Right cardiac atrium (tissue), 5 donors: ENCODE measurements around the gene ALG5. TPM values are rescaled to one million over a fixed set of nuclear protein-coding genes. Genes with fewer than 3 reads are reported as not detected.

Experiments used
- ATAC-seq, 2 donors: fragments of 200-7000 bp; cut with Tn5 transposase; one replicate each; pipeline versions ENCODE4 v1.8.0 to v1.9.1; 2020; ENCODE audit warnings: moderate library complexity in 2 of 2, mild to moderate bottlenecking in 1 of 2
- DNase-seq, 3 donors: peaks; one replicate each; pipeline ENCODE4 v3.0.0-alpha.2; 2020
- H3K27ac ChIP-seq: one replicate; pipeline ENCODE4 v1.5.1; 2013; ENCODE audit warnings: mild to moderate bottlenecking, low read length, control low read depth, moderate library complexity
- H3K27me3 ChIP-seq: one replicate; pipeline ENCODE4 v1.6.1; 2013; ENCODE audit not compliant: control insufficient read depth, insufficient read depth
- H3K4me1 ChIP-seq: one replicate; pipeline ENCODE4 v1.6.1; 2013; ENCODE audit warnings: low read length; ENCODE audit not compliant: control insufficient read depth, insufficient read depth
- H3K4me3 ChIP-seq: one replicate; pipeline ENCODE4 v1.5.1; 2013; ENCODE audit warnings: low read length, control low read depth
- H3K9me3 ChIP-seq: one replicate; pipeline ENCODE4 v1.6.1; 2013; ENCODE audit warnings: low read length; ENCODE audit not compliant: control insufficient read depth
- WGBS: extraction: QIAGEN DNeasy Blood & Tissue Kit; methylation state at CpG from one replicate; pipeline ENCODE4 v1.1.7; 2013; 5-methylcytosine and 5-hydroxymethylcytosine counted together
- intact Hi-C, 4 donors: fragments of 100-400 bp; cut with DNase I; formaldehyde crosslinking; loops; one replicate each; pipeline versions ENCODE4 v1.11.0 to v1.14.0; 2022 to 2023
- polyA plus RNA-seq: library from polyadenylated mRNA; stranded (reverse); fragments of 200-250 nt; gene quantifications from one replicate; pipeline ENCODE4 v1.2.3, GENCODE V29; 2013
- total RNA-seq, 4 donors: library from RNA; stranded (reverse); fragmentation: NEBNext Ultra II Directional; extraction: Animal tissue kit (Norgen Biotek cat#: 25700); gene quantifications; one replicate each; pipeline ENCODE4 v1.2.1, GENCODE V29; 2021
- donor health status: healthy with polysubstance abuse.
- donor health status: DM: no; HTN: yes; CAD: no.
- donor health status: DM: no; HTN: no; CAD: no.
- donor health status: DM: no; HTN: yes; CAD: no; lungs with severe emphysema.
- donor health status: DM: yes; HTN: yes; CAD: no.

Gene ALG5
- total and polyA plus RNA-seq, 5 donors, result 14.7 to 23.1 (median 16.4) TPM

GRCh38 chr13:36979361-36980050 lies 19.6 kb downstream of the ALG5 start:
- Histone ChIP-seq H3K9me3 (no peaks in the 10 kb centered on the region), H3K4me3 (no peak overlapping the region), H3K27ac (no peak overlapping the region), H3K4me1 (no peaks in the 10 kb centered on the region), H3K27me3 (no peaks in the 10 kb centered on the region)
- DNase-seq, result no peak
- intact Hi-C loops, result loop anchor here (2.0 to 10.0 kb wide), 3 partner anchors 121 to 125 kb away; no protein-coding TSS in a partner anchor
- 83% methylated on average over 7 of the region's 7 CpGs for WGBS
- no peak for ATAC-seq

- 89% methylated on average over 1 of the region's 1 CpG for whole genome bisulfite sequencing
- no peak for DNase-seq
Observed at GRCh38 chr13:36975172-36975571, 24.0 kb downstream of the ALG5 start.

GRCh38 chr13:36973621-36974295 lies 25.4 kb downstream of the ALG5 start:
- ATAC-seq (no peak), DNase-seq (no peak)
- Histone ChIP-seq H3K27me3 (no peaks in the 10 kb centered on the region), H3K27ac (no peak overlapping the region), H3K9me3 (no peaks in the 10 kb centered on the region), H3K4me1 (no peaks in the 10 kb centered on the region), H3K4me3 (no peak overlapping the region)
- 92% methylated on average over 5 of the region's 5 CpGs for WGBS
- intact Hi-C loops, result loop anchor here in 1 of 4 donors (10.0 kb wide), 1 partner anchor 119 kb away; no protein-coding TSS in a partner anchor

More at GRCh38 chr13:36975172-36975571, 24.0 kb downstream of the ALG5 start:
- no peak overlapping the region for H3K27ac ChIP-seq
- H3K27me3 ChIP-seq, result no peaks in the 10 kb centered on the region
- no peaks in the 10 kb centered on the region for H3K4me1 ChIP-seq
- H3K9me3 ChIP-seq, result no peaks in the 10 kb centered on the region
- no peak overlapping the region for H3K4me3 ChIP-seq
- no peak for ATAC-seq
- intact Hi-C loops, result loop anchor here in 1 of 4 donors (10.0 kb wide), 1 partner anchor 120 kb away; no protein-coding TSS in a partner anchor

GRCh38 chr13:36973009-36973408 lies 26.1 kb downstream of the ALG5 start:
- intact Hi-C loops, result loop anchor here in 1 of 4 donors (10.0 kb wide), 1 partner anchor 118 kb away; no protein-coding TSS in a partner anchor
- Histone ChIP-seq H3K4me1 (no peaks in the 10 kb centered on the region), H3K9me3 (no peaks in the 10 kb centered on the region), H3K4me3 (no peak overlapping the region), H3K27ac (no peak overlapping the region), H3K27me3 (no peaks in the 10 kb centered on the region)
- DNase-seq (no peak), ATAC-seq (no peak)
- WGBS, result 99% methylated on average over 1 of the region's 1 CpG

DNA sequence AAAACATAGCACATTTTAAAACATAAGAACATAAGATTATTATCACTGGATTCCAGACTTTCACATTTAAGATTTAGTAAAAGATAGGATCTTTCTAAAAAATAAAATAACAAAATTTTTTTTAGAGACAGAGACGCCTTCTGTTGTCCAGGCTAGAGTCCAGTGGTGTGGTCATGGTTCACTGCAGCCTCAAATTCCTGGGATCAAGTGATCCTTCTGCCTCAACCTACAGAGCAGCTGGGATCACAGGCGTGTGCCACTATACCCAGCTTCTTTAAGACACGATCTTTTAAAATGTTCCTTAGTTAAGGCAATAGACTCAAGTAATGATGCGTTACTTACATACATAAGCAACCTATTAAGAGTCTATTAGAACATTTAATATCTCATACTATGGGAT lies 32.7 kb downstream of the ALG5 start:
- H3K27me3 ChIP-seq, result no peaks in the 10 kb centered on the region
- DNase-seq, result no peak
- ATAC-seq, result no peak
- WGBS, result 95% methylated on average over 4 of the region's 4 CpGs
- intact Hi-C loops, result no loop called here
- H3K4me1 ChIP-seq, result no peaks in the 10 kb centered on the region
- H3K4me3 ChIP-seq, result no peak overlapping the region
- no peaks in the 10 kb centered on the region for H3K9me3 ChIP-seq
- no peak overlapping the region for H3K27ac ChIP-seq

DNA sequence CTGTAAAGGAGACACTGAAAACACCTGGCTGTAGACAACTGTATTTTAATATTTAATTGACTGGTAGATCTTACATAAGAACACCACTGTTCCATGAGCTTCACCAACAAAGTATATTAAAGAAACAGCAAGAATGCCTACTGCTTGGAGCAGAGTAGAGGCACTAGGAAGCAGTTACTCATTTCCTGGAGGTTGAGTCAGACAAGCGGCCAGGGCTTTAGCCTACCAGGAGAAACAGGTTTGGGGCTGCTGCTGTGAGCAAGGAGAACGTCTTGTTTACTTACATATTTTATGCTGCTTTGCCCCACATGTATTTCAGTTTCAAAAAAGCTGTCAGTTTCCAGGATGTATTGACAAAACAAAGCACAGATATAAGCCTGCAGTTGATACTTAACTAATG lies 33.4 kb downstream of the ALG5 start:
- no peaks in the 10 kb centered on the region for H3K27me3 ChIP-seq
- H3K9me3 ChIP-seq, result no peaks in the 10 kb centered on the region
- DNase-seq, result no peak
- no peak overlapping the region for H3K4me3 ChIP-seq
- intact Hi-C loops, result no loop called here
- 76% methylated on average over 2 of the region's 2 CpGs for WGBS
- no peak overlapping the region for H3K27ac ChIP-seq
- H3K4me1 ChIP-seq, result no peaks in the 10 kb centered on the region
- ATAC-seq, result peak in 1 of 2 donors; percentile 48

- no peaks in the 10 kb centered on the region for H3K9me3 ChIP-seq
- H3K27me3 ChIP-seq, result no peaks in the 10 kb centered on the region
- ATAC-seq (peak; percentile 69 to 76), DNase-seq (no peak)
- 68% methylated on average over 2 of the region's 2 CpGs for WGBS
- no peak overlapping the region for H3K4me3 ChIP-seq
- intact Hi-C loops, result no loop called here
- H3K27ac ChIP-seq, result no peak overlapping the region
- H3K4me1 ChIP-seq, result no peaks in the 10 kb centered on the region
Observed at GRCh38 chr13:36959456-36960116, 39.6 kb downstream of the ALG5 start.

DNA sequence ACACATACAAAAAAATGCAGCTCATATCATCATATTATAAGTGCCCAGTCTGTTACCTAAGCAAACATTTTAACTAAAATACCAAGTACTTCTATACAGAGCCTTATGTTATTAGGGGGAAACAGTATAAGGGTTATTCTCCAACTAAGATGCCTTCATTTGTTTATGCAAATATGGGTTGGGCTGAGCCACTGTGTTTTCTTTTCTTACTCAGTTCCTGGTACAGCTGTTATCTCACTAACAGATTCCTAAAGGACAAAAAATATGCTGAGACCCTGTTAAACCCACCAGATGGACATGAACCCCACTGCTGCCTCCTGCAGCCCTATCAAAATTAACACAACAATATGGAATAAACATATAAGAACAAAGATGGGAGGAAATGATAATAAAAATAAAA lies 44.6 kb downstream of the ALG5 start:
- Histone ChIP-seq H3K27ac (no peak overlapping the region), H3K4me1 (no peaks in the 10 kb centered on the region), H3K9me3 (no peaks in the 10 kb centered on the region), H3K27me3 (no peaks in the 10 kb centered on the region), H3K4me3 (no peak overlapping the region)
- intact Hi-C loops, result no loop called here
- no peak for DNase-seq
- peak in 1 of 2 donors; percentile 73 for ATAC-seq

DNA sequence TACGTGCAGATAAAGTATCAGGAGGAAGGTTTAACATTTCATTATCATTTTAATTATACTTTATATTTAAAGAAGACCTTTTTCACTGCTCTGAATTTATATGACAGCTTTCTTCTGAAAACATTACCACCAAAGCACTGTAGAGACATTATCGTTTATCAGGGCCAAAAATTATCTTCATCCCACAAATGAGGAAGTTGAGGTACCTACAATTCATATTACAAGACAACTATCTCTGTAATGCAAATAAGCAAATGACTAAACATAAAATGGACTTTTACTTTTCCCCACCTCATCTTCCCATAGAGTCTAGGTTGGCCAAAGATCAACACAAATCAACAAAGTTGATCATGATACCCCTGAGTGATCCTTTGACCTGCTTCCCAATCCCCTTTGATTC lies 48.2 kb downstream of the ALG5 start:
- Histone ChIP-seq H3K4me3 (no peak overlapping the region), H3K9me3 (no peaks in the 10 kb centered on the region), H3K27ac (no peak overlapping the region), H3K27me3 (no peaks in the 10 kb centered on the region), H3K4me1 (no peaks in the 10 kb centered on the region)
- DNase-seq (no peak), ATAC-seq (no peak)
- intact Hi-C loops, result no loop called here
- WGBS, result 89% methylated on average over 2 of the region's 2 CpGs

GRCh38 chr13:36950330-36950729 lies 48.8 kb downstream of the ALG5 start:
- H3K4me1 ChIP-seq, result no peaks in the 10 kb centered on the region
- ATAC-seq (no peak), DNase-seq (no peak)
- no peak overlapping the region for H3K27ac ChIP-seq
- 92% methylated on average over 4 of the region's 4 CpGs for WGBS
- H3K9me3 ChIP-seq, result no peaks in the 10 kb centered on the region
- intact Hi-C loops, result no loop called here
- no peaks in the 10 kb centered on the region for H3K27me3 ChIP-seq
- H3K4me3 ChIP-seq, result no peak overlapping the region

- ATAC-seq, result no peak
- Histone ChIP-seq H3K9me3 (no peaks in the 10 kb centered on the region), H3K27me3 (no peaks in the 10 kb centered on the region), H3K27ac (no peak overlapping the region), H3K4me3 (no peak overlapping the region), H3K4me1 (no peaks in the 10 kb centered on the region)
- intact Hi-C loops, result no loop called here
- no peak for DNase-seq
- WGBS, result 56% methylated on average over 3 of the region's 3 CpGs
Observed at GRCh38 chr13:36945078-36945477, 54.1 kb downstream of the ALG5 start.
